GM18870 (cell line): ENCODE measurements around the gene JPH4.

Experiments used
- ATAC-seq: cut with Tn5 transposase; IDR thresholded peaks from one replicate; pipeline ENCODE4 v1.9.1; 2021; ENCODE audit warnings: moderate library complexity; ENCODE audit not compliant: unreplicated experiment

Gene JPH4

DNA sequence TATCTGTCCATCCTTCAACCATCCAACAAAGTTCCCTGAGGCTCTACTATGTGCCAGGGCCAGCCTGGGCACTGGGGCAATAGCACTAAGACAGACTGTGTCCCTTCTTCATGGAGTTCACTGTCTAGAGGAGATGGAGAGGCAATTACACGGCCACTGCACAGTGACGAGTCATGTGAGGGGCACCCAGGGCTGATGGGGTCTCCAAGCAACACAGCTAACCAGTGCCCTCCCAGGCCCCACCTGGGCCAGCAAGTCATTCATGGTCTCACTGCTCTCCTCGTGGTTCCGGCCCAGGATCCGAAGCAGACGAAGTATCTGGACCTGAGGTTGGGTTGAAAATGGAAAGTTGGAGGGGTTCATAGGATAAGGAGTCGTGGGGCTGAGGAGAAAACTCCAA, 13.7 kb downstream of the JPH4 start:
- ATAC-seq: no peak

DNA sequence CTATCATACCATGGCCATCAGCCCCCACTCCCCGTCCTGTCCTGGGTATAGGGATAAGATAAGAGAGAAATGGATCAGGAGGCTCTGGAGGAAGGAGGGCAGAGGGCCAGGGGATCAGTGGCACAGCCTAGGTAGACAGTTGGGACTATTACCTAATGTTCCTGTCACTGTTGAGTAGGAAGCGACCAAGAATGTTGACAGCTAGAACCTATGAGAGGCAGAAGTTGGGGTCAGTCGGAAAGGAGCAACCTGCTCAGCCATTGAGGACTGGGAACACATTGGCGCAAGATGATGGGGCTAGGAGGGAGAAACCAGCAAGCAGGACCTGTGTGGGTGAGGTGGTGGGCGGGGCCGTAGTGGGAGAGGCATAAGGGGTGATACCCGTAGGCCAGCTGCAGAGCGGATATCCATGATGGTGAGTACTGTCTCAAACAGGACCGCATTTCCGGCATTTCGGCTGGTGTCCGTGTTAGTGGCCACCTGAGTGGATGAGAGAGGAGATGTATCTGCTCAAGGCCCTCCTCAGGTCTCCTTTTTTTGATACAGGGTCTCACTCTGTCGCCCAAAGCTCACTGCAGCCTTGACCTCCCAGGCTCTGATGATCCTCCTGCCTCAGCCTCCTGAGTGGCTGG, 14.3 kb downstream of the JPH4 start:
- ATAC-seq: no peak

DNA sequence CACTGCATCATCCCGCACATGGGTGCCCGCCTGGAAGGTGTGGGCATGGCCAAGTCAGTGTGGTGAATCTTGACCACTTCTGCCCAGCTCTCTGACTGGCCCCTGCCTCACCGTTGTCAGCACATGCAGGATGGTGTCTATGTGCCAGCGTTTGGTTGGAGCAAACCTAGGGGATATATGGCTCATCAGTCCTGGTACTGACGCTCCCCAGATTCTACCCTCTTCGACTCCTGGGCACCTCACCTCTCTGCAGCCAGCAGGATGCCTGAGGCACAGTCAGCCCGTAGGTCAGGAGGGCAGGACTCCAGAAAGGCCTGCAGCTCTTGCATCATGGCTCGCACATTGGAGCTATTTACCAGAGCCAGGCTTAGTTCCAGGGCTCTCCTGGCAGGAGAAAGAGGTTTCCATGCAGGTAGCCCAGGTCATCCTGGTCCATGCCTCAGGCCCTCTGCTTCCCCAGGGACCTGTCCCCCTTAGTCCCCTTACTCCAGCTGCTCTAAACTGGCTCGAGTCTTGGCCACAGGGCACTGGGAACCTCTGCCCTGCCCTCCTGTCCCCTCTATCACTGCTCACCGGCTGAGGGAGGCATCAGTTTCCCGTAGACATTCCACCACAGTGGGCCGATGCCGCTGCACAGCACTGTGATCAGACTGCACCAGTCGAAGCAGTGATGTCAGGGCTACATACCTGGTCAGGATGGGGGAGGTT, 15.0 kb downstream of the JPH4 start:
- no peak for ATAC-seq

DNA sequence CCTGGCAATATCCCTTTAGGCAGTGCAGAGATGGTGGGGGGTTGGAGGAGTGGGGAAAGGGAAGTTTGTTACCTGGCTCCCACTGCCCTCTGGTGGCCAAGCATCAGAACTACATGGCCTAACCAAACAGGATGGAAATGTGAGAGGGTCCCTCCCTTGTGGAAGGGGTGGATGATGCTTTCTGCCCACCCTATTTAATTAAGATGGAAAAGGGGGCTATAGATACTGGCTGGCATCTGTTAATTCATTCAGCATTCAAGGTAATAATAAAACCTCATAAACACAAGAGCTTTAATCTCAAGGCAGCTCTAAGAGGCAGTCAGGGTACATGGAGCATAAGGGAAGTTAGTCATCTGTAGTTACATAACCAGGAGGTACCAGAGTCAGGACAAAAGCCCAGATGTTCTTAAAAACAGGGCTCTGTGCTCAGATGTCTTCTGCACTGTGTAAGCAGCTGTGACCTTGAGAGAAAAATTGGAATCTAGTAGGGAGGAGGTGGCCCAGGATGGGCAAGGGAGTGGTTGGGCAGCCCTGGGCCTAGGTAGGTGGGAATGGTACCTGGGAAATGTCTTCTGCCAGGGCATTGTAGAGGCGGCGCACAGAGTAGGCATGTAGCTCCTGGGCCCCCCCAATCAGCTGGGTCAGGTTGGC, 15.6 kb downstream of the JPH4 start:
- no peak for ATAC-seq

DNA sequence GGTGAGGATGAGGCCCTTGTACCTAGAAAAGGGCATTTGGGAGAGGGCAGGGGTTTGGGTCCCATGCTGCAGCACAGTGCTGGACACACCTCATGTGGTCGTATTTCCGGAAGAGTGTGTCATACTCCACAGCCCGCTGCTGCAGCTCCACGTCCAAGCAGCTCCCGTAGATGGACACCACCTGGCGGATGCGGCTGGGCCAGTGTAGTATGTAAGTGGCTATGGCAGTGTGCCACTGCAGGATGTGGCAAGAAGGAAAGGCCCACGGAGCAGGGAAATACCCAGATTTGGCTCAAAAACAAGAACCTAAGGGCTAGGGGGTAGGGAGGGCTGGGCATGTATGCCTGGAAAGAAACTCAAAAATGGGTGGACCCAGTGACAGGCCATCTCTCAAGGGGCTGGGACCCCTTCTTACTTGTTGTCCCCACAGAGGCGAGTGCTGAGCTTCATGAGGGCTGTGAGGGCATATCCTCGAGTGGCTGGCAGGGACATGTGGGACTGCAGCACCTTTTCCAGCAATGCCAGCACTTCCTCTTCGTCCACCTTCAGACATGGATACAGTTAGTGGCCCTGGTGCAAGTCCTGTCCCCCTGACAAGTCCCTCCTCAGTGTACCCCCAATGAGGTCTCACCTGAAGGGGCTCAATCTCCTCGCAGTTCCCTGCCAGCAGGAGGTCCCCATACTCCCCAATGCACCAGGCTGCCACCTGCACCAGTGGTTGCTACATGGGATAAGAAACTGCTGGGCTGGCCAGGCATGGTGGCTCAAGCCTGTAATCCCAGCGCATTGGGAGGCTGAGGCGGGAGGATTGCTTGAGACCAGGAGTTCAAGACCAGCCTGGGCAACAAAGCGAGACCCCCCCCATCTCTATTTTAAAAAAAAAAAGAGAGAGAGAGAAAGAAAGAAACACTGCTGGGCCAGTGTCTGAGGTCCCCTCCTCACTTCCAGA, 16.4 kb downstream of the JPH4 start:
- no peak for ATAC-seq

DNA sequence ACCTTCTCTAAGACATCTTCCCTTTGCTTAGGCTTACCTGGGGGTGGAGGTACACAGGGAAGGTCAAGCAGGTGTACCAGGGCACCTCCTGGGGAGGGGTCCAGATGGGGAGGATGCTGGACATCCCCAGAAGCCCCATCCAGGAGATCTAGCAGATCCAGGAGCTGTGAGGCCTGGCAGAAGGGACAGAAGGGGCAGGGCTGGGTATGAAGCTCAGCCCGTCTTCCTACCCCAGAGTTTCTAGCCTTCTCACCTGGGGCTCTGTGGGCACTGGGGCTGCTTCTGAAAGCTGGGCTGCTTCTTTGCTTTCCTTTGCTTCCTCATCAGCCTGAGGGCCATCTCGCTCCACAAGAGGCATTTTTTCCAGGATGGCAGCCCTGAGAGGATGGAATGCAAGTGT, 17.3 kb downstream of the JPH4 start:
- no peak for ATAC-seq

DNA sequence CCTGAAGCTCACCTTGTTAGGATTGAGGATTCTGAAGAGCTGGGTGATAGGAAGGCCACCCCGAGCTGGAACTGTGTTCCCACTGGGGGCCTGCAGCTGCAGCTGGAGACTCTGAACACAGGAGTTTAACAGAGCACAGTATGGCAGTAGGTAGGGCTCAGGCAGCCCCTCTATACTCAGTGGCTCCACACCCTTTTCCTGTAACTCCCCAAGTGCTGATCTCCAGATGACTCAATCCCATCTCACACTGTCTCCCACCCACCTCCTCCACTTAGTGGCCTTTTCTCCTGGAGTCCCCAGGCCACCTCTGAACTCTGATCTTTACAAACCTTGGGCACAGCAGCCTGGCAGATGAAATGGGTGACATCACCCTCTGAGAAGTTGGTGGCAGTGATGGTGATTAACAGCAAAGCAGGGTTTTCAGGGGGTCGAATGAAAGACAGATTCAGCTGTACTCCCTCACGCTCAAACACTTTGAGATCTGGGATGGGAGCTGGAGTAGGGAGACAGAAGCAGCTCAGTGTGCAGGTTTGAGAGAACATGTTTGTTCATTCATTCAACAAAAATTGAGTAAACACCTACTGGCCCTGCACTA, 18.6 kb downstream of the JPH4 start:
- no peak for ATAC-seq

DNA sequence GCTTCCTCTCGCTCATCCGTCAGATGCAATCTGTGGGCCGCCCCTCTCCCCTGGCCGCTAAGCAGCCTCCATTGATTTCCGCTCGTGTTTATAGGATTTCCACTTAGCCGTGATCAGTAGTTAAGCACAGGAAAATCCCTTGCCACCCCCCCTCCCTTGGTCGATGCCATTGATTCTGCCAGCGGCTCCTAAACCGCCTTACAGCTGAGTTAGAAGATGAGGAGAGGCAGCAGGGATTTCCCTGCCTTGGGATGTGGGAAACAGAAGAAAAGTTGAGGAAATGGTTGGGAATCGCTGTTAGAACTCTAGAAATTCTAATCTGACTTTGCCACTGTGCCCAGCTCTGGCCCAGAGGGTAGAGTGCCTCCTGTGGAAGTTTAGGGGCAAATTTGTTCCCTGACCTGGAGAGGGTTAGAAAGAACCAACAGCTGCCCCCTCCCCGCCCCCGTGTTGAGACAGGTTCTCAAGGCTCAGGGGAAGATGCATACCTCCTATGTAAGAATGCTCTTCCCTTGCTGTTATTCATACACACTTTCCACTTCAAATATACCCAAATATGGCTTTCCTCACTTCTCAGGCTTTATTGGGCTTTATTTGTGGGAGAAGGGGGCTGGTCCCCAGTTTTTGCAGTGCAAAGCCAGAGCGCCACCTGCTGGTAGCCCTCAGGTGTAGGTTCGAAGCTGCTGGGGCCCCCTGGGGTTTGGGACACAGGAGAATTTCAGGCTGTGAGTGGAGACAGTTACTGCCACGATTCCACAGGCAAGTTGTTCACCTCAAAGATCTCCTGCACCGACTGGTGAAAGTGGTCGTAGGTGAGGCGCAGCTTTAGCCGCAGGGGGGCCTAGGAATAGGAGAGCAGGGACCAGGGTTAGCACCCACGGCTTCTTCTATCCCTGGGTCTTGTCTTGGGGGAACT, 19.3 kb downstream of the JPH4 start:
- ATAC-seq: no peak

DNA sequence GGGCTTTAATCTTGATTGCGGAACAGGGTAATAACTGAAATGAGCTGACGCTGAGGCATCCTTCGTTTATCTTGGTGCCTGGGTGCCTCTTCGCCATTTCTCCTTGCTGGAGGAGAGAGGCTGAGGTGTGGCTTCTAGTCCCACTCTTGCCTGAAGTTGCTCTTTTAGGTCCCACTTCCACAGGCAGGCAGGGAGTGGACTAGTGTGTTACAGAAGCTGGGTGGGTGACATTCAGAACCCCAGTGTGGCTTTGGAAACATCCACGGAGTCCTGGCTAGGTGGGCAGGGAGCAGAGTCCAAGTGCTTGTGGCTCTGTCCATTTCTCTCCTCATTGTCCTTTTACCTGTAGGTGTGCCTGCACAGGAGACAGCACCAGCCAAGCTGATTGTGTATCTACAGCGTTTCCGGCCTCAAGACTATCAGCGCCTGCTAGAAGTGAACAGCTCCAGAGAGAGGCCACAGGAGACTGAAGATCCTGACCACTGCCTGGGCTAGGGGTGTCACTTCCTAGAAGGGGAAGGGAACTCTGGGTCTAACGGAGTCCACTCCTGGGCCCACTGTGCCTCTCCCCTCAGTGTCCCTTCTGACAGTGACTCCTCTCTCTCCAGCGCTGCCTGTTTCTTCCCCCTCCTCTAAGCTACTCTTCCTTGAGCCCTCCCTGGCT, 20.1 kb downstream of the JPH4 start:
- ATAC-seq: no peak

DNA sequence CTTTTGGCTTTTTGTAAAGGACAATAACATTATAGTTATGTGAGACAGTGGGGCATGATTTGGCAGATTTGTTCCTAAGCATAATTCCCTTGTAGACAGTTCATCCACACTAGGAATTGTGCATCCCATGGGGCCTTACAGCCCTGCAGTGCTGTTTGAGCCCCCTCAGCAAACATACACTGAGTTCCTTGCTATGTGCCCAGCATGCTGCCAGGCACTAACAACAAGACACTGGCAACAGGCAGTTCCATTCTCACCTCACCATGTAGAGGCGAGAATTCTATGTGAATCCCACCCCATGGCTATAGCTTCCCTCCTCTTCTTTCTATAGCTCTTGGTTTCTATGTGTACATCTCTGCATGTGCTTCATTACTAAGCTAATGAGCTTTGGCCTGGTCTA, 20.6 kb downstream of the JPH4 start:
- ATAC-seq: no peak

DNA sequence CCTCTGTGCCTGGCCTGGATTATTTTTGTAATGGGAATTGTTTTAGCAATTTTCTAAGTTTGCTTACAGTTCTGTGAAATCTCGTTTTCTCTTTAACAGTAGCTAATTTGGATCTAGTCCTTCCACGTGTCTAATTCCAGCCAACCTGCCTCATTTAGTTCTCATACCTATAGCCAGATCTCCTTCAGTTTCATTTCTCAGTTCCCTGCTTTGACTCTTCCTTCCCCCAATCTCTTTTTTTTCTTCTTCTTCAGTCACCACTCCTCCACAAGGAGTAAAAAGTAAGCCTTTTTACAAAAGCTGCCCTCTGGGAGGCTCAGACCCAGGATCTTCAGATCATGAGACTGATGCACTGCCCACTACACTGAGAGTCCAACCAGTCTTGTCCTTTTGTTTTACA, 21.1 kb downstream of the JPH4 start:
- ATAC-seq: no peak

DNA sequence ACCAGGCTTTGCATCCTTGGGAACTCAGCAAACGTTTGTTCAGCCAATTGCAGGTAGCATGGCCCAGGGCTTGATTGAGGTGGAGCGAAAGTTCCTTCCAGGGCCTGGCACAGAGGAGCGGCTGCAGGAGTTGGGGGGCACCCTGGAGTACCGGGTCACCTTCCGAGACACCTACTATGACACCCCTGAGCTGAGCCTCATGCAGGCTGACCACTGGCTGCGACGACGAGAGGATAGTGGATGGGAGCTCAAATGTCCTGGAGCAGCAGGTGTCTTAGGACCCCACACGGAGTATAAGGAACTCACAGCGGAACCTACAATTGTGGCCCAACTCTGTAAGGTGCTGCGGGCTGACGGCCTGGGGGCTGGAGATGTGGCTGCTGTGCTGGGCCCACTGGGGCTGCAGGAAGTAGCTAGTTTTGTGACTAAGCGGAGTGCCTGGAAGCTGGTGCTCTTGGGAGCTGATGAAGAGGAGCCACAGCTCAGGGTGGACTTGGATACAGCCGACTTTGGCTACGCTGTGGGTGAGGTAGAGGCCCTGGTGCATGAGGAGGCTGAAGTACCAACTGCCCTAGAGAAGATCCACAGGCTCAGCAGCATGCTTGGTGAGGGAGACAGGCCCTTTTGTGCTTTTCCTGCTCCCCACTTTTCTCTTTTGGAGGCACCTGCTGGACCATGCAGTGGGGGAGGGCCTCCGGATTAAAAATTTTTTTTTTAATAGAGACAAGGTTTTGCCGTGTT, 21.7 kb downstream of the JPH4 start:
- no peak for ATAC-seq

DNA sequence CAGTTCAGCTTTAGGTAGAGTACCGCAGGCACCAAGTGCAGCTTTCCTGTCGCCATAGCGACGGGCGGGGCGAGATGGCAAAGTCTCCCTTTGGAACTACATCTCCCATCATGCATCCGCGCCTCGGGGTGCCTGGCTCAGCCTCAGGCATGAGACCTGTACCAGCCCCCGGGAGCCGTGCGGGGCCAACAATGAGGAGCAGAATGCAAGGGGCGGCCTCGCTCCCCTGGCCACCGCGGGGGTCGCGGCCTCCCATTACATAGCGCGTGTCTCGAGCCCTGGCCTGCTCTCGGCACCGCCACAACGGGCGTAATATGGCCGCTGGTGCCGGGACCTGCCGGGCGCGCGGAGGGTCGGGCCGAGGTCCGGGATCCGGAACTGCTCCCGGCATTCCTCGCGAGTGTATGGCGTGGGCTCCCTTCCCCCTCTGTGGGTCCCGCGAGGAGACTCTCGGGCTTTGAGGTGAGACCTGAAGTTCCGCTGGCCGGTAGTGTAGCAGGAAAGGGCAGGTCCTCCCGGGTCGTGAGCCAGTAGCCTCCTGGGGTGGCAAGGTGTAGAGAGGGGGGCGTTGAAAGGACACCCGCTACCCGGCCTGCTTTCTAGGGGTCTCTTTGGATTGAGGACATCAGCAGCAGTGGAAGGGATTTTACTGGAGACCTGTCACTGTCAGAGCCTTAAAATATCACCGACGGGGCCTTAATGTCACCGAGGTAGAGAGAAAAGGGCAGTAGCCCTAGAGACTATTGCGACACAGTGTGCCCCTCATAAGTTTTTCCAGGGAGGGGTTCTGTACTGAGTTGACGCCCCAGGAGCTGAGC, 22.5 kb downstream of the JPH4 start, which contains the start of gene THTPA:
Gene THTPA (plus strand): TSS at position 390 of the 818 bp plus-strand sequence. CDS start 487 bp downstream, outside the sequence.
- ATAC-seq: peak; percentile 91

DNA sequence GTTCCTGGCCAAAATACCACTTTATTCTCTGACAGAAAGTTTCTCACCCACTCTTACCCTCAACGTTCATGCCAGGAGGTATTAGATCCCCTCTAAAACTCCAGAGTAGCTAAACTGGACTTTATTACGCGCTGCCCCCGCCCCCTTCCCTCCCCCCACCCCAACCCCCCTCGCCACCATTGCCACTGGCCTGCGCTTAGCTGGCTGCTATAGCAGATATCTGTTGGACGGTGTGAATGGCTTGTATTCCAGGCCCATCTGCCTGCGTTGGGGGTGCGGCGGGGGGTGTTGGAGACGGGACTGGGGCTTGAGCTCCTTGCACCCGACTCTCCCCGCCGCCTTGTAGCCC, 23.1 kb downstream of the JPH4 start:
- ATAC-seq: no peak

DNA sequence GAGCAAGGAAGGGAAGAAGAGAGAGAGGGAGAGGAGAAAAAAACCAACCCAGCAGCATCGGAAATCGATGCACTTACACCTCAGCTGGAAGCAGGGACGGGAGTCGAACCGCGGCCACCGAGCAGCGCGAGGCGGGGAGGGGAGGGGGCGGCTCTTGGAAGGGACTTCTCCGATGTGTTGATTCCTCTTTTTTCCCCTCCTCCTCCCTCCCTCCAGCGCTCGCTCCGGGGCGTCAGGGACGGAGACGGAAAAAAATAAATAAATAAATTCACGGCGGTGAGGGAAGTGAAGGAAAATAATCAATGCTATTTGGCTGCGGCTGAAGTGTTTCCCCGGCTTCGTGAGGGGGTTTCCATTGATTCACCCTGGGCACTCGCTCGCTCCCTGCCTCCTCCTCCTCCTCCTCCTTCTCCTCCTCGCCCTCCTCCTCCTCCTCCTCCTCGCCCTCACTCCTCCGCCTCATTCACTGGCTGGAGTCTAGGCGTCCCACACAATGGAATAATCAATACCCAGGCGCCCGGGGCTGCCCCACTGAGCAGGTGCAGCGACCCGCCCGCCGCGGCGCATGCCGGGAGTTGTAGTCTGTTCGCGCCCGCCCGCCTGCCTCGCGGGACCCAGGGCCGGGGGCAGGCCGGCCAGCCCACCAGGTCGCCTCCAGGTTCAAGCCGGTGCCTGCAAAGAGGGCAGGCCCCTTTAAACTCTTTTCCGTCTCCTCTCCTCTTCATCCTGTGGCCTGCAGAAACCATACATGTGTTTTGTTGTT, 27.1 kb downstream of the JPH4 start, which contains the start of gene ZFHX2:
Gene ZFHX2 (minus strand): TSS at position 500 of the 763 bp plus-strand sequence. CDS start 16,440 bp downstream, outside the sequence.
- ATAC-seq: no peak

DNA sequence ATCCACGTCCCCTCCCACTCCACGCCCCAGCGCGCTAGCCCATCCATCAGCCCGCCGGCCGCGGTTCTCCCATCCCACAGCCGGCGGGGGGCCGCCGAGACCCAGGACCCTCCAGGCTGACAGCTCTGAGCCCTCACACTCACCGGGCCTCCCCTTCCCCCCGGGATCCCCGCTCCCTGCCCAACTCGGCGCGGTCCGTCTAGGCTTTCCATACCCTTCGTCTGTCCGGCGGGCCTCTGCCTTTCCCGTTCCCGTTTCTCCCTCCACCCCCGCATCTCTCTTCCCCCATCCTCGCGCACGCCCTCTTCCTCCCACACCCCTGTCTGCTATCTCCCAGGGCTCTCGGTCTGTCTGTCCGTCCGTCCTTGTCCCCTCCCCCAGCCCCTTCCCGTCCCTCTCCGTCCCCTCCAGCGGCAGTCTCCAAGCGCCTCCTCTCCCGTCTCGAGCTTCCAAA, 27.8 kb downstream of the JPH4 start:
- no peak for ATAC-seq
